NT2/D1 (cell line): ENCODE results near the gene PAPPA.

Experiments
- SUZ12 ChIP-seq: IDR thresholded peaks from 2 replicates; pipeline ENCODE4 v1.6.1; 2011; ENCODE audit not compliant: insufficient read length, insufficient read depth; ENCODE audit errors: extremely low read depth
- YY1 ChIP-seq: IDR thresholded peaks from 2 replicates; pipeline ENCODE4 v1.6.1; 2011; ENCODE audit not compliant: insufficient read length, insufficient read depth
- ZNF274 ChIP-seq: IDR thresholded peaks from 2 replicates; pipeline ENCODE4 v1.6.1; 2011; ENCODE audit warnings: mild to moderate bottlenecking, low read depth, low read length

- TF ChIP-seq YY1 (no peak), ZNF274 (no peak), SUZ12 (no peak)
Measured at GRCh38 chr9:116409638-116410037, 256.0 kb downstream of the PAPPA start.
